WTC11 (cell line): Measurements from ENCODE around the gene C17orf78.

Experiments used
- ATF2 ChIP-seq: sonication (generic); formaldehyde crosslinking; IDR thresholded peaks from 2 replicates; pipeline ENCODE4 v1.8.1; 2022; ENCODE audit warnings: low read depth, missing genetic modification reagents, borderline replicate concordance
- CBFB ChIP-seq: sonication (generic); formaldehyde crosslinking; IDR thresholded peaks from 2 replicates; pipeline ENCODE4 v1.8.1; 2022; ENCODE audit warnings: mild to moderate bottlenecking, low read depth, missing genetic modification reagents
- NFE2L1 ChIP-seq: sonication (generic); formaldehyde crosslinking; IDR thresholded peaks from 2 replicates; pipeline ENCODE4 v1.8.1; 2023; ENCODE audit warnings: missing genetic modification reagents
- NR2C2 ChIP-seq: sonication (generic); formaldehyde crosslinking; IDR thresholded peaks from 2 replicates; pipeline ENCODE4 v1.8.0; 2022; ENCODE audit warnings: mild to moderate bottlenecking, missing genetic modification reagents
- SMAD3 ChIP-seq: sonication (generic); formaldehyde crosslinking; IDR thresholded peaks from 2 replicates; pipeline ENCODE4 v1.8.0; 2022; ENCODE audit warnings: missing genetic modification reagents, mild to moderate bottlenecking, borderline replicate concordance
- TCF7 ChIP-seq: sonication (generic); formaldehyde crosslinking; IDR thresholded peaks from 2 replicates; pipeline ENCODE4 v1.8.0; 2022; ENCODE audit warnings: mild to moderate bottlenecking, low read depth, missing genetic modification reagents, moderate library complexity
- TF ChIP-seq, protein P1 (sequence below): fragments of 200-600 bp; IDR thresholded peaks from 2 replicates; pipeline ENCODE4 v1.8.0; 2022; ENCODE audit warnings: antibody characterized with exemption
- TF ChIP-seq, protein P2 (sequence below): sonication (generic); formaldehyde crosslinking; IDR thresholded peaks from 2 replicates; pipeline ENCODE4 v1.8.0; 2022; ENCODE audit warnings: mild to moderate bottlenecking, missing genetic modification reagents

DNA sequence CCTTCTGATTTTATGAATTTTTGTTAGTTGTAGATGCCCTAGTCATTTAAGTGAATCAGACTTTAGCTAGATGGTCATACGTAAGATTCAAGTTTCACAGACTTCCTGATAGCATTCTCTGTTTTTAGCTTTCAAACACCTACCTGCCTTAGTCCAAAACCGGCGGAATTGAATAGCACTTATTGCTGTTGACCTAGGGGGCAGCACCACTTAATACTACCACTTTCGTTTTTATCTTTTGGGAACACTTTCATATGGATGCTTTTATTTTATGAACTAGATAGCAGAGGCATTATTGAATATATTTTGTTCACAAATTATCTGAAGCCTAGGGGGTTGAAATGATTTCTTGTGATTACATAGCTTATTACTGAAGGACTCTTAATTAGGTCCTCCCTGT lies 62.4 kb downstream of the C17orf78 start:
- TF ChIP-seq, protein P1, sequence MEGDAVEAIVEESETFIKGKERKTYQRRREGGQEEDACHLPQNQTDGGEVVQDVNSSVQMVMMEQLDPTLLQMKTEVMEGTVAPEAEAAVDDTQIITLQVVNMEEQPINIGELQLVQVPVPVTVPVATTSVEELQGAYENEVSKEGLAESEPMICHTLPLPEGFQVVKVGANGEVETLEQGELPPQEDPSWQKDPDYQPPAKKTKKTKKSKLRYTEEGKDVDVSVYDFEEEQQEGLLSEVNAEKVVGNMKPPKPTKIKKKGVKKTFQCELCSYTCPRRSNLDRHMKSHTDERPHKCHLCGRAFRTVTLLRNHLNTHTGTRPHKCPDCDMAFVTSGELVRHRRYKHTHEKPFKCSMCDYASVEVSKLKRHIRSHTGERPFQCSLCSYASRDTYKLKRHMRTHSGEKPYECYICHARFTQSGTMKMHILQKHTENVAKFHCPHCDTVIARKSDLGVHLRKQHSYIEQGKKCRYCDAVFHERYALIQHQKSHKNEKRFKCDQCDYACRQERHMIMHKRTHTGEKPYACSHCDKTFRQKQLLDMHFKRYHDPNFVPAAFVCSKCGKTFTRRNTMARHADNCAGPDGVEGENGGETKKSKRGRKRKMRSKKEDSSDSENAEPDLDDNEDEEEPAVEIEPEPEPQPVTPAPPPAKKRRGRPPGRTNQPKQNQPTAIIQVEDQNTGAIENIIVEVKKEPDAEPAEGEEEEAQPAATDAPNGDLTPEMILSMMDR, result no peak
- TF ChIP-seq TCF7, result no peak
- TF ChIP-seq, protein P2, sequence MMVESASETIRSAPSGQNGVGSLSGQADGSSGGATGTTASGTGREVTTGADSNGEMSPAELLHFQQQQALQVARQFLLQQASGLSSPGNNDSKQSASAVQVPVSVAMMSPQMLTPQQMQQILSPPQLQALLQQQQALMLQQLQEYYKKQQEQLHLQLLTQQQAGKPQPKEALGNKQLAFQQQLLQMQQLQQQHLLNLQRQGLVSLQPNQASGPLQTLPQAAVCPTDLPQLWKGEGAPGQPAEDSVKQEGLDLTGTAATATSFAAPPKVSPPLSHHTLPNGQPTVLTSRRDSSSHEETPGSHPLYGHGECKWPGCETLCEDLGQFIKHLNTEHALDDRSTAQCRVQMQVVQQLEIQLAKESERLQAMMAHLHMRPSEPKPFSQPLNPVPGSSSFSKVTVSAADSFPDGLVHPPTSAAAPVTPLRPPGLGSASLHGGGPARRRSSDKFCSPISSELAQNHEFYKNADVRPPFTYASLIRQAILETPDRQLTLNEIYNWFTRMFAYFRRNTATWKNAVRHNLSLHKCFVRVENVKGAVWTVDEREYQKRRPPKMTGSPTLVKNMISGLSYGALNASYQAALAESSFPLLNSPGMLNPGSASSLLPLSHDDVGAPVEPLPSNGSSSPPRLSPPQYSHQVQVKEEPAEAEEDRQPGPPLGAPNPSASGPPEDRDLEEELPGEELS (CRISPR knock-in tag), result no peak
- TF ChIP-seq NR2C2 (CRISPR knock-in tag), result no peak
- no peak for TF ChIP-seq NFE2L1 (CRISPR knock-in tag)
- TF ChIP-seq SMAD3 (CRISPR knock-in tag), result no peak
- TF ChIP-seq ATF2, result no peak
- no peak for TF ChIP-seq CBFB (CRISPR knock-in tag)
